GM18951 (cell line): Measurements from ENCODE around the gene PLXNA4.

Experiments used
- POLR2A ChIP-seq: IDR thresholded peaks from 4 replicates; pipeline ENCODE4 v1.6.1; 2011; ENCODE audit warnings: mild to moderate bottlenecking; ENCODE audit not compliant: insufficient read length, insufficient read depth; ENCODE audit errors: extremely low read depth
- in situ Hi-C: fragments of 300-500 bp; cut with MboI; formaldehyde crosslinking; loops from one replicate; pipeline ENCODE4 v1.12.0; 2022; ENCODE audit warnings: low sequenced_read_pairs, mixed read lengths, inconsistent platforms; ENCODE audit not compliant: unreplicated experiment

PLXNA4 gene

GRCh38 chr7:132158841-132159240, 417.4 kb downstream of the PLXNA4 start:
- no peak for TF ChIP-seq POLR2A
- in situ Hi-C loops, result no loop called here

GRCh38 chr7:132158166-132158565, 418.1 kb downstream of the PLXNA4 start:
- no peak for TF ChIP-seq POLR2A
- in situ Hi-C loops, result no loop called here

GRCh38 chr7:132155715-132156114, 420.6 kb downstream of the PLXNA4 start:
- in situ Hi-C loops, result no loop called here
- TF ChIP-seq POLR2A, result no peak

GRCh38 chr7:132154695-132155471, 421.4 kb downstream of the PLXNA4 start:
- in situ Hi-C loops, result no loop called here
- TF ChIP-seq POLR2A, result no peak

GRCh38 chr7:132154248-132154647, 422.0 kb downstream of the PLXNA4 start:
- TF ChIP-seq POLR2A, result no peak
- in situ Hi-C loops, result no loop called here

- TF ChIP-seq POLR2A, result no peak
- in situ Hi-C loops, result no loop called here
These were observed 424.0 kb downstream of the PLXNA4 start for GRCh38 chr7:132152131-132152889.

- in situ Hi-C loops, result no loop called here
- TF ChIP-seq POLR2A, result no peak
These were observed 425.6 kb downstream of the PLXNA4 start for GRCh38 chr7:132150711-132151110.

GRCh38 chr7:132149436-132150304, 426.6 kb downstream of the PLXNA4 start:
- TF ChIP-seq POLR2A, result no peak
- in situ Hi-C loops, result no loop called here

- no peak for TF ChIP-seq POLR2A
- in situ Hi-C loops, result no loop called here
These were observed 427.4 kb downstream of the PLXNA4 start for GRCh38 chr7:132148876-132149275.

- in situ Hi-C loops, result no loop called here
- TF ChIP-seq POLR2A, result no peak
These were observed 430.8 kb downstream of the PLXNA4 start for GRCh38 chr7:132145466-132145865.

- in situ Hi-C loops, result no loop called here
- TF ChIP-seq POLR2A, result no peak
These were observed 431.2 kb downstream of the PLXNA4 start for GRCh38 chr7:132145063-132145462.

- no peak for TF ChIP-seq POLR2A
- in situ Hi-C loops, result no loop called here
These were observed 434.3 kb downstream of the PLXNA4 start for GRCh38 chr7:132142006-132142405.

- TF ChIP-seq POLR2A, result no peak
- in situ Hi-C loops, result no loop called here
These were observed 435.2 kb downstream of the PLXNA4 start for GRCh38 chr7:132141109-132141508.
